Measurements from ENCODE around the gene ZMIZ1.
A peak's percentile ranks its signal among the peaks of the same experiment; 100 is the strongest.

Gene ZMIZ1

GRCh38 chr10:79186486-79187120 is 117.8 kb downstream of the ZMIZ1 start:
- no peak for DNase-seq (ENCODE audit: low read depth in 2 of 2)

DNA sequence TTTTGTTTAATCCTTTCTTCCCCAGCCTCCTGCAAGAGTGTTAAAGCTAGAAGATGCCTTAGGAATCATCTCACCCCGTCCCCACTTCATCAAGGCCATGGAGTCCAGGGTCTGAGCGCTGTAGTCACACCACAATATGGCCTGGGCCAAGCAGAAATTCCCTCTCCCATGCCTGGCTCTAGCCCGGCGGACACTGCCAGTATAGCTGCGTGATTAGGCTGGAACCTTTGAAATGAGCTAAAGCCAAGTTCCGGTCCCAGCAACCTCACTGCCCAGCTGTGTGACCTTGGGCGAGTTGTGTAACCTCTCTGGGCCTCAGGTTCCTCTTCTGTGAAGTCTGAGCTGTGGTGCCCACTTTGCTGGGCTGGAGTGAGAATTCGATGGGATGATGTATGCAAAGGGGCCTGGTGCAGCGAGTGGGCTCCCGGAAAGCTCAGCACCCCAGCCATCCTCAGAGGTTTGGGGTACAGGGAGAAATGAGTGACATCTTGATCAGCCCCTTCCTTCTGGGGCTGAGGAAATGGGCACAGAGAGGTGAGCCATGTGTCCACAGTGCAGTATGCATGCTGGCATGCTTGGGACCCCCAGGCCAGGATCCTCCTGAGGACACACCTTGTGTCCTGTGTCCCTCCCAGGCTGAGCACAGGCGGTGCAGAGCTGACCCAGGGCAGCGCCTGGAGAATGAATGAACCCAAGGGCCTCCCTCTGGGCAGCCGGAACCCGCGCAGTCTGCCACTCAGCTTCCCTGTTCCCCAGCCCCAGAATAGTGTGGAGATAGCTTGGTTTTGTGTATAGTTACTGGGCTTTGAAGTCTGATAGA is 118.6 kb downstream of the ZMIZ1 start:
- no peak for DNase-seq (ENCODE audit: low read depth in 2 of 2)

DNA sequence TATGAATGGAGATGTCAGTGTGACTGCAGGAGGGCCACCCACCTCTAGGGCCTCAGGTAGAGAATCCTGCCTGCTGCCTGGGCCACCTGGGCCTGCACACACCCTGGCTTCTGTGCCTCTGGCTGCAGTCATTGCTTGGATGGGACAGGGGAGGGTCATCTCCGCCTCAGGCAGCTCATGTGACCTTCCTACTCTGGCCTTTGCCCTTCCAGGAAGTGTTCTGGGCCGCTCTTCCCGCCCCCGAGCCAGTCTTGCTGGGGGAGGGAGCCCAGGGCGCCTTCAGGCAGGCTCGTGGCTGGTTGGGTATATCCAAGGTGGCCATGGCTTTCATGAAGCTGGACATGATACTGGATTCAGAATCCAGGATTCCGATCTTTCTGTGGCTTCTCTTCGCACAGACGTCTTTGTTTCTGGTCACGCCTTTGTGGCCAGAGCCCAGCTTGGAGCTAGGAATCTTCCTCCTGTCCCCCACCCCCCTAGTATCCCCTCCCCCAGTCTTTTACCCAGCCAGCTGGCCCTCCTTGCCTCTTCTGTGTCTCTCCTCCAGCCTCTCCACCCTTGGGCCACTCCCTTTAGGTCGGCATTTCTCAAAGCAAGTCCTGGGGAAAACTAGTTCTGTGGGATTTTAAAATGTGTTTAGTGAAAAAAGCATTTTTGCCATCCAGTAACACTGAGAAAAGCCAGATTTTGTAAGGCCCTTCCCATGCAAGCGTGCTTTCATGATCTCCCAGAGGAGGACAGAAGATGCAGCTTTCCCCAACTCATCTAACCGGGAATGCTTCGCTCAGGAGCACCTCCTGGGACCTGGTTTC is 119.6 kb downstream of the ZMIZ1 start:
- DNase-seq (ENCODE audit: low read depth in 2 of 2): no peak

- DNase-seq (ENCODE audit: low read depth in 2 of 2): no peak
These were observed 120.4 kb downstream of the ZMIZ1 start for GRCh38 chr10:79189181-79189580.

- no peak for DNase-seq (ENCODE audit: low read depth in 2 of 2)
These were observed 121.2 kb downstream of the ZMIZ1 start for GRCh38 chr10:79189853-79190435.

DNA sequence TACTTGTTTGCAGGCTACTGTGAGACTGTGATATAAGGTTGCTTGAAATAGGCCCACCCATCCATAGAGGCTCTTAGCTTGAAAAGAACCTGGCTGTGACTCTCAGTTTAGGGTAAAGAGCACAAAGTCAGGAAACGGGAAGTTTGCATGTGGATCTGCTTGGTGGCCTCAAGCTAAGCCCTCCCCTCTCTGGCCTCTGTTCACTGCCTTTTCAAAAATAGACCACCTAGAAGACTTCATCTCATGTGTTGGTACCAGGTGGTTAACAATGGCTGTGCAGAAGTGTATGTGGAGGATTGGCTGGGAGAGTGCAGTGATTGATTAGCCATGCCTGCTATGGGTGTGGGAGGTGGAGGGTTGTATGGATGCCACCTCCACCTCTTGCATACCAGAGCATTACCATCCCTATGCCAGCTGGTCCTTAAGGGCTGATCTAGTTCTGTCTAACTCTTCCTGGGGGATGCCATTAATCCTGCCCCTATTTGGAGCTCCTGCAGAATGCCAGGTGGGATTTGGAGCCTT is 122.0 kb downstream of the ZMIZ1 start:
- no peak for DNase-seq (ENCODE audit: low read depth in 2 of 2)

DNA sequence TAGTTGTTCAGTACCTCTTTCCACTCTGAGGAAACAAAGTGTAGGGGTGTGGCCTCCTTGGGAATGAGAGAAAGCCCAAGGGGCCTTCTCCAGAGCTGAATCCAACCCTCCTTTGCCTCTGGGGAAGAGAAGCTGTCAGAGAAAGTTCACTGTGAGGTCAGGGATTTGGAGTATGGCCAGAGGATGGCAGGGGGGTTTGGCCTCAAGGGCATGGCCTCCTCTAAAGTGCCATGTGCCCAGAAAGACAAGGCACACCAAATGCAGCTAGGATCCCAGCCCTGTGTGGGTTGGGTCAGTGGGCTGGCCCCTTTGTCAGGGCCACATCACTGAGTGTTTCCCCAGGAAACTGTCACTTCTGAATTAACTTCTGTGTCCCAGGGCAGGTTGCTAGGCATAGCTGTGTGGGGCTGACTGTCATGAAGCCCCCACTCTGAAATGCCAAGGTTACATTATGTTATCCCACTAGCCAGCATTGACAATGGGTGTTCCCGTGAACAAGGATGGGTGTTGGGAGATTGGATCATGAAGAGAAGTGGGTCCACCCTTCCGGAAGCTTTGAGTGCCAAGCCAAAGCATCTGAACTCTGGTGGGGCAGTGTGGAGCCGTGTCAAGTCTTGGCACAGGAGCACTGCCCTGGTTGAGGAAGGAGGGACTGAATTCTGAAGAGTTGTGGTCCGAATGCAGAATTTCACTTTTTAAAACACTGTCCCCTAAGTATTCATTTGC is 123.3 kb downstream of the ZMIZ1 start:
- DNase-seq (ENCODE audit: low read depth in 2 of 2): no peak

DNA sequence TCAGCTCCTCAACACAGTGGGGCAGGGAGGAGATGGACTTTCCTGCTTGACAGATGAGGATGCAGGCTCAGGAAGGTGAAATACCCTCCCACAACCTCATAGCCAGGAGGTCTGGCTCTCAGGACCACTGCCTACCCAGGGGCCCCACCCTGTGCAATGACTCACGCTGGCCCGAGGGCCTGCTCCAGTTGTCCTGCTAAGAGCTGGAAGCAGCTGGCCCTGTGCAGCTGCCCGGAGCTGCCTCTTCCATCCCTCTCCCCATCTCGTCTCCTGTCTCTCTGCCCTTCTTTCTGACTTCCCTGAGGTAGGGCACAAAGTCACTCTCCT is 123.9 kb downstream of the ZMIZ1 start:
- DNase-seq (ENCODE audit: low read depth in 2 of 2): no peak

DNA sequence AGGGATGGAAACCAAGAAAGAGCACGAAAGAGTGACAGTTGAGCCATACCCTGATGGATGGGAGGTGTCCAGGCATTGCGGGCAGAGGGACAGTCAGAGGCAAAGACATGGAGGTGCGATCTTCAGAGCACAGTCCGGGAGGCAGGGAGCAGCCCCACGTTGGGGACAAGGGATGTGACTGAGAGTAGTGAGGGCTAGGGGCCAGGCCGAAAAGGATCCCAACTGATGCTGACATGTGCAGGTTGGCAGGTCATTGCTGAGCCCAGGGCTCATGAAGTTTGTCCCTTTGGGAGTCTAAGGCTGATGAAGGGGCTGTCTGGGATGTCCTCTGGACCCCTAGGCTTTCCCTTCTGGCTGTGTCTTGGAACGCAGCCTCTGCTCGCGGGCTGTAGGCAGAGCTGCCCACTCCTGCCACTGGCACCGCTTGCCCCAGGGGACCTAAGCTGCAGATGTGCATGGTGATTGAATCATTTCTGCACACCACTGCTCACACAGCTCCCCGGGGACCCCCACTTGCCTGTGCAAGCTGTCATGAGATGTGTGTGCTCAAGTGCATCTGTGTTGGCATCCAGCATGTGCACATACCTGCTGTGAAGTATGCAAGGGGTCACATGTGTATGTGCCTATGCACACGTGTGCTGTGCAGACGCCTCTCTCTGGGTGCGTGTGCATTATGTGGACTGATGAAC is 125.1 kb downstream of the ZMIZ1 start:
- DNase-seq (ENCODE audit: low read depth in 2 of 2): no peak

DNA sequence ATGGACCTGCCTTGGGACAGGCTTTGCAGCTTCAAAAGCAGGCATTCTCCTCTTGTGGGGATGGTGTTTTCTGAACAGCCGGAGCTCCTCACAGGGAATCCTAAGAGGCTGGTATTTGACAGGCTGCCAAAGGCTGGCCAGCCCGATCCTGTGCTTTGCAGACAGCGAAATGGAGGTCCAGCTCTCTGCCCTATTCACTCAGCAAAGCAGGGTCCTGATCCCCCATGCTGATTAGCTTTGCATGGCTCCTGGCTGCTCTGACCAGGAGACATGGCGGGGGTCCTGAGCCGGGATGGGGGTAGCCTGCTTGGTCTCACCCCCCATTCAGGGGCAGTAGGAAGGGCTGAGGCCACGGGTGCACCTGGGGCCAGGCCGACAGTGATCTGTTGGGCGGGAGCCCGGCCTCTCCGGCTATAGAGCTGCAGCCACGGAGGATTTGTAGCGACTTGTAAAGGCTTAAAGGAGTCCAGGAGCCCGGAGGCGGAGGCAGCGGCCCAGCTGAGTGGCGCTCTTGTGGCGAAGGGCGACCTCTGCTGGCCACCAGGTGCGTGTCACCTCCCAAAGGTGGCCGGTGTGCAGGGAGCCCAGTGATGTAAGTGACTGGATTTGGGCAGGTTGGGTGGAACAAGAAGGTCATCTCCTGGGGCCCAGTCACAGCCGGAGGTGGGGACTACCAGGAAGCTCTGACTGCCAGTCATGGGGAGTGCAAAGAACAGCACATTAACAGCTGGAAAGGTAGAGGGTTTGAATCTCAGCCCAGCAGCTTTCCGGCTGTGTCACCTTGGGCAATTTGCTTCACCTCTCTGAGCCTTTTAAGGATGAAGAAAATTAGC is 126.5 kb downstream of the ZMIZ1 start:
- peak; percentile 33 to 40 for DNase-seq (ENCODE audit: low read depth in 2 of 2)

DNA sequence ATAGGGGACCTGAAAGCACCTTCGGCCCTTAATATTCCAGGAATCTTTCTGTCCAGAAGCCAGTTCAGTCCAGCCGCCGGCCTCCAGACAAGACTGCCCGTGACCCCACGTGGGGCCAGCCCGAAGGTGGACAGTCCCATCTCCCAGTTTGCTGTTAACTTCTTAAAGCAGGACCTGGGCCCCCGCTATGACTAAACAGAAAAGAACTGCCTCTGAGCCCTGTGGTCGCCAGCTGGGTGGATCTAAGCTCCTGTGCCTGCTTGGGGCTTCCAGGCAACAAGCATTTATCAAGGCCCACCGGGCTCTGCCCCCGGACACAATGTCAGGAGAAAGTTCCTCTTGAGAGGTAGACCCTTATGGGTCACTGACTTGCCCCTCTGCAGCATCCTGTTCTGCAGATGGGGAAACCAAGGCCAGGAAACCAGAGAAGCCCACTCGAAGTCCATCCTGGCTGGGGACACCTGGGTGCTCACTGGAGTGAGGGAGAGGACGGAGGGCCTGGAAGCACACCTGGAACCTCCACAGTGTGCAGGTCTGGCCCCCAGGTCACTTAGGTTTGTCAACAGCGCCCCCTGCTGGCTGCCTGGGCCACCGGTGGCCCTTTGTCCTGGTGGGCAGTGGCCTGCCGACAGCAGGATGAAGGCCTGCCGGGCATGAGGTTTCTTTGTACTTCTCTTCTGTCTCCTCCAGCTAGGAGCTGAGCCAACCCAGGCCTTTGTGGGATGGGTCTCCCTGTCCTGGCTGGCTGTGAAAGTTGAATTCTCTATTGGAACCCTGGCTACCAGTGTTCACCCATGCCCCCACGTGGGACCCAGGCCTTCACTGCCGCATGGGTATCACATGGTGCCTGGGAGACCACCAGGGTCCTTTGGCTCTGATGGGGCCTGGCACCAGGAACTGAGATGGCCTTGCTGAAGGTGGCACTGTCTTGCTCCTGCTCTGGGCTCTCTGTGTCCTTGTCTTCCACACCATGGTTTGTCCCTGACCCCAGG is 128.0 kb downstream of the ZMIZ1 start:
- DNase-seq (ENCODE audit: low read depth in 2 of 2): no peak

GRCh38 chr10:79197558-79197957 is 128.8 kb downstream of the ZMIZ1 start:
- no peak for DNase-seq (ENCODE audit: low read depth in 2 of 2)

- DNase-seq (ENCODE audit: low read depth in 2 of 2): no peak
These were observed 131.6 kb downstream of the ZMIZ1 start for GRCh38 chr10:79200346-79200745.

DNA sequence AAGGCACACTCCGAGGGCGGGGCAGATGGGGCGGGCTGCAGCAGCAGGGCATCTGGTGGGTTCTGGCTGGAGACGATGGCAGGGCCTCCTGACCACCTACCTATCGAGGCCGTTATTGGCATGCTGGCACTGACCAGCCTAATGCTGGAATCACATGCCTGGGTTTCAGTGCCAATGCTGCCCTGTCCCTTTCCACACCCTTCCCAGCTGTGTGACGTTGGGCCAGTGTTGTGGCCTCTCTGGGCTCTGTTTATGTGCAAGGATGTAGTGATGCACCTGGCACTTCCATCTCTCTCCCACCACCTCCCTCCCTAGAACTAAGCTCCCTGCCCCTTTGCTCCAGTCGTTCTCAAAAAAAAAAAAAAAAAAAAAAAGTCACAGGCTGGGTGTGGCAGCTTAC is 132.9 kb downstream of the ZMIZ1 start:
- no peak for DNase-seq (ENCODE audit: low read depth in 2 of 2)

- no peak for DNase-seq (ENCODE audit: low read depth in 2 of 2)
These were observed 133.6 kb downstream of the ZMIZ1 start for GRCh38 chr10:79202188-79203013.

GRCh38 chr10:79203014-79203644 is 134.4 kb downstream of the ZMIZ1 start:
- DNase-seq (ENCODE audit: low read depth in 2 of 2): no peak

- DNase-seq (ENCODE audit: low read depth in 2 of 2): no peak
These were observed 135.1 kb downstream of the ZMIZ1 start for GRCh38 chr10:79203833-79204232.

Measured in fibroblast of skin of left biceps (primary cell).